Liver (tissue), 9 donors: ENCODE data around the gene C14orf119. TPM values are rescaled to one million over a fixed set of nuclear protein-coding genes. Genes with fewer than 3 reads are reported as not detected.

ENCODE experiments used
- DNase-seq: peaks from one replicate; pipeline ENCODE4 v3.0.0-alpha.2; 2017; ENCODE audit warnings: low spot score
- H3K27ac ChIP-seq, 2 donors: one replicate each; pipeline ENCODE4 v1.7.0; 2013; ENCODE audit warnings: inconsistent platforms in 2 of 2, low read length in 2 of 2, control low read depth in 1 of 2, low read depth in 1 of 2, mild to moderate bottlenecking in 1 of 2
- H3K27me3 ChIP-seq, 4 donors: one replicate each; pipeline versions ENCODE4 v1.6.1 to v1.7.0; 2013; ENCODE audit warnings: low read length in 3 of 4, inconsistent platforms in 1 of 4, mild to moderate bottlenecking in 1 of 4, moderate library complexity in 1 of 4; ENCODE audit not compliant: control insufficient read depth in 4 of 4, insufficient read depth in 4 of 4
- H3K36me3 ChIP-seq, 4 donors: one replicate each; pipeline versions ENCODE4 v1.6.1 to v1.7.0; 2013; ENCODE audit warnings: low read length in 3 of 4, mild to moderate bottlenecking in 3 of 4, low read depth in 1 of 4, moderate library complexity in 1 of 4; ENCODE audit not compliant: control insufficient read depth in 4 of 4, insufficient read depth in 3 of 4
- H3K4me1 ChIP-seq, 4 donors: one replicate each; pipeline versions ENCODE4 v1.6.1 to v1.7.0; 2013; ENCODE audit warnings: low read length in 3 of 4, mild to moderate bottlenecking in 3 of 4, moderate library complexity in 1 of 4; ENCODE audit not compliant: control insufficient read depth in 4 of 4, insufficient read depth in 4 of 4
- H3K4me3 ChIP-seq, 3 donors: one replicate each; pipeline versions ENCODE4 v1.6.1 to v1.7.0; 2013; ENCODE audit warnings: low read length in 3 of 3, control low read depth in 1 of 3, low read depth in 1 of 3, mild to moderate bottlenecking in 1 of 3
- H3K9ac ChIP-seq, 2 donors: one replicate each; pipeline ENCODE4 v1.7.0; 2013; ENCODE audit warnings: low read length in 2 of 2, mild to moderate bottlenecking in 2 of 2, moderate library complexity in 2 of 2, control low read depth in 1 of 2, low read depth in 1 of 2
- H3K9me3 ChIP-seq, 4 donors: one replicate each; pipeline versions ENCODE4 v1.6.1 to v1.7.0; 2013; ENCODE audit warnings: low read length in 3 of 4; ENCODE audit not compliant: control insufficient read depth in 4 of 4
- ATF3 ChIP-seq: IDR thresholded peaks from 2 replicates; pipeline ENCODE4 v1.6.1; 2016; ENCODE audit warnings: antibody characterized with exemption
- CTCF ChIP-seq: fragments of 150-350 bp; IDR thresholded peaks from 2 replicates; pipeline ENCODE4 v1.5.1; 2017; ENCODE audit warnings: improper control_type of control experiment, low read depth, low read length; ENCODE audit not compliant: missing input control
- FOXA1 ChIP-seq: IDR thresholded peaks from 2 replicates; pipeline ENCODE4 v1.6.1; 2016; ENCODE audit warnings: antibody characterized with exemption
- HNF4G ChIP-seq: IDR thresholded peaks from 2 replicates; pipeline ENCODE4 v1.6.1; 2016; ENCODE audit warnings: antibody characterized with exemption
- JUND ChIP-seq, 2 donors: IDR thresholded peaks; 2 replicates each; pipeline ENCODE4 v1.6.1; 2016; ENCODE audit warnings: antibody characterized with exemption in 2 of 2
- MAX ChIP-seq: IDR thresholded peaks from 2 replicates; pipeline ENCODE4 v1.6.1; 2016; ENCODE audit warnings: antibody characterized with exemption
- NR2F2 ChIP-seq: IDR thresholded peaks from 2 replicates; pipeline ENCODE4 v1.6.1; 2016; ENCODE audit warnings: antibody characterized with exemption
- RAD21 ChIP-seq, 2 donors: IDR thresholded peaks; 2 replicates each; pipeline ENCODE4 v1.6.1; 2016; ENCODE audit warnings: antibody characterized with exemption in 2 of 2, mild to moderate bottlenecking in 2 of 2
- REST ChIP-seq: IDR thresholded peaks from 2 replicates; pipeline ENCODE4 v1.6.1; 2016; ENCODE audit warnings: antibody characterized with exemption, mild to moderate bottlenecking
- SP1 ChIP-seq: IDR thresholded peaks from 2 replicates; pipeline ENCODE4 v1.6.1; 2018; ENCODE audit warnings: antibody characterized with exemption, mild to moderate bottlenecking
- YY1 ChIP-seq: IDR thresholded peaks from 2 replicates; pipeline ENCODE4 v1.6.1; 2016; ENCODE audit warnings: antibody characterized with exemption, mild to moderate bottlenecking
- ZBTB33 ChIP-seq: IDR thresholded peaks from 2 replicates; pipeline ENCODE4 v1.6.1; 2016; ENCODE audit warnings: antibody characterized with exemption
- WGBS: extraction: QIAGEN DNeasy Blood & Tissue Kit; methylation state at CpG from one replicate; pipeline ENCODE4 v1.1.7; 2013; 5-methylcytosine and 5-hydroxymethylcytosine counted together
- polyA plus RNA-seq, 2 donors: library from polyadenylated mRNA; stranded (reverse) in 1 of 2; unstranded in 1 of 2; fragments of 200-250 nt in 1 of 2; fragments of >200 nt in 1 of 2; fragmentation: Nextera tagmentation in 1 of 2; extraction: Ambion mirVana in 1 of 2; gene quantifications; one replicate each; pipeline versions ENCODE4 v1.2.1 to v1.2.3, GENCODE V29; 2013 to 2015
- total RNA-seq, 2 donors: library from RNA; depleted of rRNA; stranded (reverse); fragments of >200 nt; gene quantifications; one replicate each; pipeline ENCODE4 v1.2.3, GENCODE V29; 2014
- donor health status: healthy.
- donor health status: healthy.
- donor health status: healthy.
- donor health status: healthy.
- donor health status: healthy.

The C14orf119 gene
- total and polyA plus RNA-seq, 4 donors: 9.0 to 27.1 (median 17.7) TPM

- DNase-seq: no peak
- 86% methylated on average over 32 of the region's 32 CpGs for WGBS
- Histone ChIP-seq H3K9ac (no peak within 1 kb of the TSS), H3K27me3 (no peaks in the 10 kb centered on the region), H3K9me3 (no peaks in the 10 kb centered on the region), H3K27ac (no peak within 1 kb of the TSS), H3K4me1 (peaks cover 0 to 5% (median 2%) of the 10 kb centered on the region in 4 donors), H3K36me3 (no peaks in the 10 kb centered on the region), H3K4me3 (no peak within 1 kb of the TSS)
- TF ChIP-seq ZBTB33 (no peak), CTCF (no peak), JUND (IDR thresholded peaks at IDR 0.05) (no peak)
Measured at GRCh38 chr14:23118506-23119362, 23.4 kb downstream of the C14orf119 start, which contains the start of gene CEBPE. Gene CEBPE, minus strand, starts transcription at chr14:23119255. Its CDS starts 164 bp downstream, at chr14:23119091.

GRCh38 chr14:23119363-23120327 is 24.3 kb downstream of the C14orf119 start:
- H3K9me3 ChIP-seq: no peaks in the 10 kb centered on the region
- no peak overlapping the region for H3K4me3 ChIP-seq
- H3K4me1 ChIP-seq: peaks cover 0 to 5% (median 2%) of the 10 kb centered on the region in 4 donors
- no peaks in the 10 kb centered on the region for H3K27me3 ChIP-seq
- H3K27ac ChIP-seq: no peak overlapping the region
- no peak for DNase-seq
- no peak overlapping the region for H3K9ac ChIP-seq
- 79% methylated on average over 16 of the region's 16 CpGs for WGBS
- H3K36me3 ChIP-seq: no peaks in the 10 kb centered on the region
- TF ChIP-seq FOXA1 (no peak), RAD21 (IDR thresholded peaks at IDR 0.05) (no peak), MAX (no peak), REST (no peak), NR2F2 (no peak), SP1 (no peak), CTCF (no peak), YY1 (no peak), ATF3 (no peak), HNF4G (no peak)
